Renal cortex interstitium (tissue), 15 donors: ENCODE measurements around the gene RFX3. TPM values are rescaled to one million over a fixed set of nuclear protein-coding genes. Genes with fewer than 3 reads are reported as not detected.

Experiments used
- DNase-seq, 11 donors: peaks; one replicate each; pipeline ENCODE4 v3.0.0-alpha.2; 2013; ENCODE audit warnings: low read depth in 9 of 11, low spot score in 4 of 11; ENCODE audit errors: extremely low read depth in 1 of 11
- long read RNA-seq, 16 experiments: transcript quantifications; one replicate each; lab custom pipeline, GENCODE V29; 2026
- polyA plus RNA-seq, 3 donors: library from polyadenylated mRNA; unstranded; fragments of 120-200 nt; gene quantifications; one replicate each; pipeline ENCODE4 v1.2.1, GENCODE V29; 2013; ENCODE audit not compliant: insufficient read length in 3 of 3

The RFX3 gene
- polyA plus RNA-seq = 10 to 100 TPM; 16.2 to 20.2 (median 19.0) TPM
- long read RNA-seq, donor 1 = 0 reads
- long read RNA-seq, donor 2 = 0 reads
- long read RNA-seq, donor 3 = 0 reads
- long read RNA-seq, donor 4, partial matches to known transcripts = 0 of 1 reads
- long read RNA-seq, donor 4, other reads (novel, unspliced or antisense) = 0 of 1 reads
- long read RNA-seq, donor 5 = 0 reads
- long read RNA-seq, donor 6 = 0 reads
- long read RNA-seq, donor 7 = 0 reads
- long read RNA-seq, donor 8 = 0 reads
- long read RNA-seq, donor 9, partial matches to known transcripts = 5 of 5 reads
- long read RNA-seq, donor 9, other reads (novel, unspliced or antisense) = 0 of 5 reads
- long read RNA-seq, donor 10 = 0 reads
- long read RNA-seq, donor 11 = 0 reads
- long read RNA-seq, donor 12 = 0 reads
- long read RNA-seq, donor 13 = 0 reads
- long read RNA-seq, donor 14 = 0 reads
- long read RNA-seq, donor 15 = 0 reads
- long read RNA-seq, donor 16, full-length matches to known transcripts = 1 of 30 reads
- long read RNA-seq, donor 16, partial matches to known transcripts = 29 of 30 reads
- long read RNA-seq, donor 16, other reads (novel, unspliced or antisense) = 0 of 30 reads

- peak; percentile 84 to 95 (median 88) for DNase-seq
Observed at GRCh38 chr9:3525836-3526164, at the start of gene RFX3. Gene RFX3, minus strand, starts transcription at chr9:3526001. Its CDS starts 130,413 bp downstream, at chr9:3395588.

- DNase-seq = no peak
Observed at GRCh38 chr9:3571500-3571899, 45.7 kb upstream of the RFX3 start.

DNA sequence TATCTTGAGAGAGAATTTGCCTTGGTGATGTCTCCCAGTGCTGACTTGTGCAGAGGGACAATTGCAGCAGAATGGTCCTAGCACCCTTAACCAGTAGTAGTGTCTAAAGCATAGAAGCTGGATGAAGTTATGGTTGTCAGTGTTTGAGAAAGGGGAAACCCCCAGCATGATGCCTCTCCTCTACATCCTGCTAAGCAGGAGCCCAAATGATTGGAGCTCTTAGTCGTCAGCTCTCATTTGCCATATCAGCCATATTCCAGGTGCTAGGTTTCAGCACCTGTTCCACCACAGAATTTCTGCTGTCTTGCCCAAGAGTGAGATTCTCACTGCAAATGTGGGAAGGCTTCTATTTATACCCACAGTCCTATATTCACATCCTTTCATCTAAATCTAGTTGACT, 43.7 kb upstream of the RFX3 start:
- DNase-seq = no peak

- no peak for DNase-seq
Observed at GRCh38 chr9:3567988-3568387, 42.2 kb upstream of the RFX3 start.

DNA sequence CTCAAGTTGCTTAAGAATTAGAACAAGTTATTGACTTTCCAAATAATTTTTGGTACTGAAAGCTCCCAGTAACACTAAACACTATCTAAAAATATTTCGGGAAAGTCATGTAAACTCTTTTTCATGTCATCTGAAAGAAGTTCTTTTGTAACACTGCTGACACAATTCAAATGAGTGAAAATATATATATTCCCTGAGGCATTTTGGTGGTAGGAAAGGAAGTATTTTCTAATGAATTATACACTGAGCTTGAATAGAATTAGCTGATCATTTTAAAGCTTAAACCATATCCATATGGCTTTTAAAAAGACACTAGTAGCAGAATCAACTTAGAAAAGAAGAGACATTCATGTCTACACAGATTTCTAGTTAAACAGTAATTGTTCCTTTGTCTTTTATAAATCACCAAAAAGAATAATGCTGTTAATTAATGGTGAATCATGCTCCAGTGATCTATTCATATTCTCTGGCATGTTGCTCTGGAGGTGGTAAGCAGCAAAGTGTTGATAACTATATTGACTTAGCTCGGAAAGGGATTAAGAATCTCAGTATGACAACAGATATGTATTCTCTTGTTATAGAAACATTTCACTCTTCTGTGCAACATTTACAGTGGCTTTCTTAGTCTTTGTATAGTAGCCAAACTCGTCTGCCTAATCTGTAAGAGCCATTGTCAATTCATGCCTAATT, 27.4 kb upstream of the RFX3 start:
- DNase-seq = no peak

DNA sequence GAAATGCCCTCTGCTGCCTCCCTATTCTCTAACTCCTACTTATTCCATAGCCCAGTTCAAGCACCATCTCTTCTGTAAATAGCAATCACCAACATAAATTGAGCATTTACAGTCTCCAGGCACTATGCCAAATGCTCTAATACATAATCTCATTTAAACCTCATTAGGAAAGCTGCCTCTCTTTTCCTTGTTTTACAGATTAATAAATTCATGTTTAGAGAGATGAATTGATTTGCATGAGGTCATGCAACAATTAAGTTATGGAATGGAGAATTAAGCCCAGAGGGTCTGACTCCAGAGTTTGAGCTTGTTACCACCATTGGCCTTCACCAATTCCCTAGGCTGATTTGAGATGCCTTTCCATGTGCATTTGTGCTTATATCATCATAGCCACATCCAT, 23.4 kb upstream of the RFX3 start:
- peak in 1 of 11 donors; percentile 5 for DNase-seq

GRCh38 chr9:3548648-3549047, 22.8 kb upstream of the RFX3 start:
- DNase-seq = no peak

GRCh38 chr9:3541206-3541605, 15.4 kb upstream of the RFX3 start:
- DNase-seq = no peak

DNA sequence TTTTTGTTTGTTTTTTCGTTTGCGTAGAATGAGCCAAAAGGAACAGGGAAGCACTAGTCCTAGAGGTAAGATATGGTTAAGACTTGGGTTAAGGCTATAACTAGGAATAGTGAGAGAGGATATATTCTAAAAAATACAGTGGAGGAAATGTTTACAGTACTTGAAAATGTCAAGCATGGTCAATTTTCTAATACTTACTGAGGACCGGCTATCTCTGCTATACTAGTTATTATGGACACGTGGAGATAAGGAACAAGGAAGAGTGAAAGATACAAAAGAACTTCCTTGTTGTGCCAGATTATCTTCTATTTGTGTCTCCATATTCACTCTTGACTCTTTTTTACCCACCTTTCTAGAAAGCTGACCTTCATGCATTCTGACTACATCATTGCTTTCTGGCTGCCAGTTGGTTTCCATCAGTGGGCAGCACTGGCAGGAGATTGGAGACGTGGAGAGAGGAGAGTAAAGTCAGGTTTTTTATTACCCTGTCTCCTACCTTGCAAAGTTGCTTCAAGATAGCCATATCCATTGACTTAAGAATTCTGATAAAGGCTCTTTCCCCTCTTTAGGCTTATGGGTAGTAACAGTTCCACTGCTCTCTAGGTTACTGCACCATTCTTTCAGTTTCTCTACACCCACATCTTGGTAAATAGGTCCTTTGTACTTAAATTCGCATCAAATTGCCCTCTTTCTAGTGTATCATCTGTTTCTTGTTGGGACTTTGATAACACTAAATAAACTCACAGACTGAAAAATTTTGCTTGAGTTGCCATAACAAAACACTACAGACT, 9.0 kb upstream of the RFX3 start:
- no peak for DNase-seq

DNA sequence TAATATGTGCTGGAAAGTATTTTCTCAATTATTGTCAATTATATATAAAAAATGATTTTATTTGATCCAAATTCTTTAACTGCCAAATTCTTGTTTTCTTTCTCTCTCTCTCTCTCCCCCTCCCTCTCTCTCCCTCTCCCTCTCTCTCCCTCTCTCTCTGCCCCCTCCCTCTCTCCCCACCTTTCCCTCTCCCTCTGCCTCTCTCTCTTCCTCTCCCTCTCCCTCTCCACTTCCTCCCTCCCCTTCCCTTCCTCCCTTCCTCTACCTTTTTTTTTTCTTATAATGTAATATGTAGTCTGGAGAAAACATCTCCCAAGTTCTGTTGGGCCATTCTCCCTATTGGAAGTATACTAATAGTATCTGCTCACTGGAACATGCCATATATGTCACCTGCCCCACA, 6.4 kb upstream of the RFX3 start:
- no peak for DNase-seq

GRCh38 chr9:3528451-3528850, 2.6 kb upstream of the RFX3 start:
- no peak for DNase-seq

- DNase-seq = peak in 4 of 11 donors; percentile 40 to 72 (median 49)
Observed at GRCh38 chr9:3526997-3527940, 1.5 kb upstream of the RFX3 start.

- DNase-seq = peak; percentile 61 to 88 (median 82)
Observed at GRCh38 chr9:3526165-3526996, 580 bp upstream of the RFX3 start.

DNA sequence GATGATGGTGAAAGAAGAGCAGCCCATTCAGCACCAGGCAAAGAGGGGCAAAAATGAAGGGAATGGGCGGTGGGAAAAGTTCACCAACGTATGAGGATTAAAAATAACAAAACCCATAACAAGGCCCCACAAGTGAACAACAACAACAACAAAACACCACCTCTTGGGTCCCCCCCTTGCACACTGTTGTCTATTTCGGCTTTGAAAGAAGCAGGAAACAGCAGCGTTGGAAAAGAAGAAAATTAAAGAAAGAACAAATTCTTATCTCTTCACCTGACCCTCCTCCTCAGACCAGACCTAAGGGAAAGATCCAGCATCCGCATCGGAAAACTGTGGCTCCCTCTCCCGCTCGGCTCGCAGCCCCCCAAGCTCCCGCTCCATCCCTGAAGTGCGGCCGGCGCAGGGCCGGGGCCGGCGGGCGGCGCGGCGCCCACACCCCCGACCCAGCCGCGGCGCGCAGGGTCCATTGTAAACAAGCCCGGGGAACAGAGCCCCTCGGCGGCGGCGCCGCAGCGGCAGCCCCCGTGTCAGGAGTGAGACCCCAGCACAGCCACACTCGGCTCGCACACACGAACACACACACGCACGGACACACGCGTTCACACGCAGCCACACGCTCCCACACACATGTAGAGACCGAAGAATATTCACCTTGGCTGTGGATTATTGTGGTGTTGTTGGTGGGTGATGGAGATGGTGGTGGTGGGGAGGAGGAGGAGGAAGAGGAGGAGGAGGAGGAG, 535 bp downstream of the RFX3 start:
- DNase-seq = peak in 3 of 11 donors; percentile 11 to 28 (median 21)

DNA sequence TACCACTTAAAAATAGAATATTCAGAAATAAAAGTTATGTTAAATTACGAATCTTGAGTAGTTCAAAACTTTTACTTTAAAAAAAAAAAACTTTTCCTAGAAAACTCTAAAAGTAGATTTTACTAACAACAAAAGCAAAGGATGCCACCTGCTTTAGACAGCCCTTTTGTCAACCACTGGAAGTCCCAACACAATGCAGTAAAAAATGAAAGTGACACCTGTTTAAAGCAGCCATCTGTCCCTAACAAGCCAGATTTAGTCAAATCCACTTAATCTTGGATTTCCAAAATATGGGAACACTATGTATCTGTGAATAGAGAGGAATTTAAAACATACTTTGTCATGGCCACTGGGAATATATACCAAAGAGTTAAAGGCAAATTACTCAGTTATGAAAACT, 3.8 kb downstream of the RFX3 start:
- DNase-seq = no peak

DNA sequence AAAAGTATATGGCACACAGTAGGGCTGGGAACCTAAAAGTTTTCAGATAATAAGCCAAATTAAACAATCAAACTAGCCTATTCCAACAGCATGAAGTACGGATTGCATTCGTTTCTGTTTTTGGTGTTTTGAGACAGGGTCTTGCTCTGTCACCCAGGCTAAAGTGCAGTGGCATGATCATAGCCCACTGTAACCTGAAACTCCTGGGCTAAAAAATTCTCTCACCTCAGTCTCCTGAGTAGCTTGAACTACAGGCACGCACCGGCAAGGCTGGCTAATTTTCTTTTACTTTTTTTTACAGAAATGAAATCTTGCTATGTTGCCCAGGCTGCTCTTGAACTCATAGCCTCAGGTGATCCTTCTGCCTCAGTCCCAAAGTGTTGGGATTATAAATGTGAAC, 5.2 kb downstream of the RFX3 start:
- DNase-seq = peak in 1 of 11 donors; percentile 11
